Right lobe of liver (tissue), 6 donors: ENCODE results near the gene NMBR. TPM values are rescaled to one million over a fixed set of nuclear protein-coding genes. Genes with fewer than 3 reads are reported as not detected.
"Not testable (repeated sequence)": the region's sequence is repeated elsewhere in the genome, so short reads cannot be mapped to it uniquely, and the experiment has no call there.

Experiments
- ATAC-seq, 4 donors: fragments of 200-7000 bp; cut with Tn5 transposase; one replicate each; pipeline ENCODE4 v1.9.1; 2020; ENCODE audit warnings: mild to moderate bottlenecking in 4 of 4, moderate library complexity in 4 of 4
- DNase-seq, 3 donors: peaks; one replicate each; pipeline ENCODE4 v3.0.0-alpha.2; 2020
- H3K27ac ChIP-seq, 3 donors: fragments of 200-600 bp; one replicate each; pipeline ENCODE4 v1.8.0; 2022
- H3K27me3 ChIP-seq, 2 donors: fragments of 200-600 bp; one replicate each; pipeline ENCODE4 v1.8.0; 2022
- H3K36me3 ChIP-seq, 4 donors: fragments of 200-600 bp; sonication (generic) in 1 of 4; one replicate each; pipeline versions ENCODE4 v1.5.1 to v1.8.0; 2017 to 2022; ENCODE audit warnings: control low read depth in 1 of 4
- H3K4me1 ChIP-seq, 4 donors: fragments of 200-600 bp; sonication (generic) in 1 of 4; one replicate each; pipeline versions ENCODE4 v1.5.1 to v1.8.0; 2017 to 2022; ENCODE audit warnings: control low read depth in 1 of 4
- H3K4me3 ChIP-seq, 3 donors: fragments of 200-600 bp; one replicate each; pipeline ENCODE4 v1.8.0; 2022
- H3K9me3 ChIP-seq, 4 donors: fragments of 200-600 bp; sonication (generic) in 1 of 4; one replicate each; pipeline versions ENCODE4 v1.5.1 to v1.8.0; 2017 to 2022; ENCODE audit warnings: control low read depth in 1 of 4
- POLR2A ChIP-seq: fragments of 450-650 bp; IDR thresholded peaks from one replicate; pipeline ENCODE4 v1.6.1; 2017; ENCODE audit warnings: antibody characterized with exemption, mild to moderate bottlenecking
- WGBS: methylation state at CpG from one replicate; pipeline ENCODE4 v1.1.6; 2018; ENCODE audit warnings: low coverage, low lambda C conversion rate; ENCODE audit not compliant: insufficient coverage; ENCODE audit errors: missing lambda C conversion rate; 5-methylcytosine and 5-hydroxymethylcytosine counted together
- intact Hi-C, 2 donors: fragments of 100-400 bp; cut with DNase I; formaldehyde crosslinking; loops; one replicate each; pipeline versions ENCODE4 v1.11.2 to v1.14.1; 2022
- total RNA-seq, 6 experiments: library from RNA; depleted of rRNA in 2 of 6; stranded (reverse); fragments of >200 nt in 2 of 6; fragmentation: NEBNext Ultra II Directional in 3 of 6; extraction: Animal tissue kit (Norgen Biotek cat#: 25700) in 3 of 6; gene quantifications; one replicate each; pipeline versions ENCODE4 v1.1.0 to v1.2.4, GENCODE V29; 2016 to 2023
- TF ChIP-seq, protein P1 (sequence below), 4 donors: fragments of 200-600 bp in 3 of 4; fragments of 450-650 bp in 1 of 4; IDR thresholded peaks; one replicate each; pipeline versions ENCODE4 v1.5.1 to v1.8.0; 2016 to 2022; ENCODE audit warnings: antibody characterized with exemption in 4 of 4, mild to moderate bottlenecking in 2 of 4
- donor health status: DM: no; HTN: yes; CAD: no.
- donor health status: DM: no; HTN: no; CAD: no.
- donor health status: DM: no; HTN: no; CAD: no.
- donor health status: DM: no; HTN: yes; CAD: no.
- donor health status: DM: no; HTN: yes; CAD: no.

Gene NMBR
- total RNA-seq, 6 experiments from 2014 or later, result not detected

DNA sequence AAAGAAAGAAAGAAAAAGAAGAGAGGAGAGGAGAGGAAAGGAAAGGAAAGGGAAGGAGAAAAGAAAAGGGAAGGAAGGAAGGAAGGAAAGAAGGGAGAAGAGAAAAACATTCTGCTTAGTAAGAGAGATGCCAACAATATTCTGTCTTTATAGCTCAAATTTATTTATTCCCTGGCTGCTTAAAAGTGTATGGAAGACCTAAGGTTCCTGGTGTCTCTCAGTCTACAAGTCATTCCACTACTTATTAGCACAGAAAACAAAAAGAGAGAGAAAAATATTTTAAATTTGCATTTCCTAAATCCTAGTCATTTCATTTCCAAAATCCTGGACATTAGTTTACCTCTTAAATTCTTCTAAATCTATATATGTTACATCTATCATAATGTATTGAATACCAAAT, 67.8 kb downstream of the NMBR start:
- H3K4me1 ChIP-seq, result no peaks in the 10 kb centered on the region
- no peak for TF ChIP-seq POLR2A
- TF ChIP-seq, protein P1, sequence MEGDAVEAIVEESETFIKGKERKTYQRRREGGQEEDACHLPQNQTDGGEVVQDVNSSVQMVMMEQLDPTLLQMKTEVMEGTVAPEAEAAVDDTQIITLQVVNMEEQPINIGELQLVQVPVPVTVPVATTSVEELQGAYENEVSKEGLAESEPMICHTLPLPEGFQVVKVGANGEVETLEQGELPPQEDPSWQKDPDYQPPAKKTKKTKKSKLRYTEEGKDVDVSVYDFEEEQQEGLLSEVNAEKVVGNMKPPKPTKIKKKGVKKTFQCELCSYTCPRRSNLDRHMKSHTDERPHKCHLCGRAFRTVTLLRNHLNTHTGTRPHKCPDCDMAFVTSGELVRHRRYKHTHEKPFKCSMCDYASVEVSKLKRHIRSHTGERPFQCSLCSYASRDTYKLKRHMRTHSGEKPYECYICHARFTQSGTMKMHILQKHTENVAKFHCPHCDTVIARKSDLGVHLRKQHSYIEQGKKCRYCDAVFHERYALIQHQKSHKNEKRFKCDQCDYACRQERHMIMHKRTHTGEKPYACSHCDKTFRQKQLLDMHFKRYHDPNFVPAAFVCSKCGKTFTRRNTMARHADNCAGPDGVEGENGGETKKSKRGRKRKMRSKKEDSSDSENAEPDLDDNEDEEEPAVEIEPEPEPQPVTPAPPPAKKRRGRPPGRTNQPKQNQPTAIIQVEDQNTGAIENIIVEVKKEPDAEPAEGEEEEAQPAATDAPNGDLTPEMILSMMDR (IDR thresholded peaks at IDR 0.05), result no peak
- DNase-seq (no peak), ATAC-seq (no peak)
- H3K9me3 ChIP-seq, result no peaks in the 10 kb centered on the region
- H3K27me3 ChIP-seq, result no peaks in the 10 kb centered on the region
- no peaks in the 10 kb centered on the region for H3K36me3 ChIP-seq
- H3K27ac ChIP-seq, result no peak overlapping the region
- H3K4me3 ChIP-seq, result no peak overlapping the region
- intact Hi-C loops, result no loop called here

DNA sequence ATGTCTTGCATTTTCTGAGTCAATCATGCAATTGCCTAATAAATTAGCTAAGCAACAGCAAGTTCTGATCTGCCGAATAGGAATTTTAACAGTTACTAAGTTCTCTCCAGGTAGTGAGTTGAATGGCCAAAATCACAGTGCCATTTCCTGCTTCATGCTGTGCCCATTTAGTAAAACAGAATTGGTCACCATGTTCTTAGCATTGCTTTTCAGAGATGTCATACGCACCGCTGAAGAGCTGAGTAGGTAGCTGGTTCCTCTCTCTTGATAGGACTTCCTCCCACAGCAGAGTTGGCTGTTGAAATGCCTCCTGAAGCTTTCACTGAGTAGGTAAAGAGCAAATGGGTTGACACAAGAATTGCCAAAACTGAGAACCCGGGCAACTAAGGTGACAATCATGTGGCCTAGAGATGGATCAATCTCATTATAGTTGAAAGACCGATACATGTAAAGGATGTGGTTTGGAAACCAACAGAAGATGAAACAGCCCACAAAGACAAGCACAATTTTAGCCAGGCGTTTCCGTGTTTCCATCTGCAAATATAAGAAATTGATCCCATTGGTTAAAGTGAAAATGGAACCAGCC, 71.3 kb downstream of the NMBR start:
- 66% methylated on average over 7 of the region's 7 CpGs for WGBS
- TF ChIP-seq POLR2A, result no peak
- TF ChIP-seq, protein P1 (IDR thresholded peaks at IDR 0.05), result no peak
- Histone ChIP-seq H3K27me3 (no peaks in the 10 kb centered on the region), H3K27ac (no peak overlapping the region), H3K4me3 (no peak overlapping the region), H3K36me3 (no peaks in the 10 kb centered on the region), H3K4me1 (no peaks in the 10 kb centered on the region), H3K9me3 (no peaks in the 10 kb centered on the region)
- intact Hi-C loops, result no loop called here
- ATAC-seq (no peak), DNase-seq (no peak)

DNA sequence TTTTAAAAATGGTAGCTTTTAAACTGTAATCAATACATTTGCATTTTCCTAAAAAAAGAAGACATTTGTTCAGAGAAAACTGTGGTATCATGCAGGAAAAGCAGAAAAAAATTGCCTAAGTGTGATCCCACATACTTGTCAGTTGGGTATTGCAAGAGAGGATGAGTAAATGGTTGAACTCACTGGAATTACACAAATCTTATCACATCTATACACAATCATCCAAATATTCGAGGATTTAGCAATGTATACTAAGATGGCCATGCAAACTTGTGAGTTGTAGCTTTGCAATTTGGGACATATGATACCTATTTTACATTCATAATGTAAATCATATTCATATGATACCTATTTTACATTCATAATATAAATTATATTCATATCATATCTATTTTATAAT, 72.4 kb downstream of the NMBR start:
- H3K4me1 ChIP-seq, result no peaks in the 10 kb centered on the region
- ATAC-seq (no peak), DNase-seq (no peak)
- H3K27me3 ChIP-seq, result no peaks in the 10 kb centered on the region
- no peaks in the 10 kb centered on the region for H3K9me3 ChIP-seq
- 6% methylated on average over 1 of the region's 1 CpG for WGBS
- H3K27ac ChIP-seq, result no peak overlapping the region
- no peaks in the 10 kb centered on the region for H3K36me3 ChIP-seq
- TF ChIP-seq POLR2A, result no peak
- TF ChIP-seq, protein P1 (IDR thresholded peaks at IDR 0.05), result no peak
- intact Hi-C loops, result no loop called here
- H3K4me3 ChIP-seq, result no peak overlapping the region

DNA sequence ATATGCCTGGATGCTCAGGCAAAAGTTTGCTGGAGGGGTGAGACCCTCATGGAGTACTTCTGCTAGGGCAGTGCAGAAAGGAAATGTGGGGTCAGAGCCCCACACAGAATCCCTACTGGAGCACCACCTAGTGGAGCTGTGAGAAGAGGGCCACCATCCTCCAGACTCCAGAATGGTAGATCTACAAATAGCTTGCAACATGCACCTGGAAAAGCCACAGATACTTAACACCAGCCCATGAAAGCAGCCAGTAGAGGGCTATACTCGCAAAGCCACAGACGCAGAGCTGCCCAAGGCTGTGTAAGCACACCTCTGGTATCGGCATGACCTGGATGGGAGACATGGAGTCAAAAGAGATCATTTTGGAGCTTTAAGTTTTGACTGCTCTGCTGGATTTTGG, 74.9 kb downstream of the NMBR start:
- Histone ChIP-seq H3K4me1 (no peaks in the 10 kb centered on the region), H3K9me3 (no peaks in the 10 kb centered on the region), H3K4me3 (no peak overlapping the region), H3K36me3 (no peaks in the 10 kb centered on the region), H3K27ac (no peak overlapping the region), H3K27me3 (no peaks in the 10 kb centered on the region)
- intact Hi-C loops, result no loop called here
- WGBS, result 40% methylated on average over 1 of the region's 3 CpGs
- TF ChIP-seq, protein P1 (IDR thresholded peaks at IDR 0.05), result no peak
- no peak for TF ChIP-seq POLR2A
- ATAC-seq, result no peak
- no peak for DNase-seq

DNA sequence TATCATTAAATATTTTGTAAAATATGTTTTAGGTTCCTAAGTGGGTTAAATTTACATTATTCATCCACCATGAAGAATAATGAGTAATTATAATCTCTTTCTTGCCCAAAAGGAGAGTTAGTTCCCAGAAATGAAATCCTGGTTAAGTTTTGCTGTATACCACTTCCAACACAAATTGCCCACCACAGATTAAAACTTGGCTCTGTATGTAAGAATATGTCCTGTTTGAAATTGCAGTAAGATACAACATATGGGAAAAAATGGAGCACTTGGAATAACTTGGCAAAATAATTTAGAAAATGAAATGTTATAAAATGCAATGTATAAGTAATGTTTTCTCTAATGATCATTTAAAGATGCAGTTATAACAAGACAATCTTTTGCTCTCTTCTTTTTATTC, 78.5 kb downstream of the NMBR start:
- Histone ChIP-seq H3K27ac (no peak overlapping the region), H3K27me3 (no peaks in the 10 kb centered on the region), H3K9me3 (no peaks in the 10 kb centered on the region), H3K36me3 (no peaks in the 10 kb centered on the region), H3K4me1 (no peaks in the 10 kb centered on the region), H3K4me3 (no peak overlapping the region)
- DNase-seq (no peak), ATAC-seq (no peak)
- intact Hi-C loops, result no loop called here
- TF ChIP-seq, protein P1 (IDR thresholded peaks at IDR 0.05), result no peak
- no peak for TF ChIP-seq POLR2A

DNA sequence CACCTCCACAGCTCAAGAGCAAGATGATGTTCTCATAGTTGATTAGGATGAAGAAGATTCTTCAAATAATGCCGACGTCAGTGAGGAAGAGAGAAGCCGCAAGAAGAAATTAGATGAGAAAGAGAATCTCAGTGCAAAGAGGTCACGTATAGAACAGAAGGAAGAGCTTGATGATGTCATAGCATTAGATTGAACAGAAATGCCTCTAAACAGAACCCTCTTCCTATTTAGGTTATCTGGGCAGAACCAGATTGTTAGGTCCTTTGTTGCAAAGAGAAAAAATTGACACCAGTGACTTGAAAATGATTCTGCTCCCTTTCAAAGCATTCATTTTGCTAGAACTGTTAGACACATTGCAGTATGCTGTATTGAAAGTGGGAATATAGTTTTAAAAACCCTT, 84.1 kb downstream of the NMBR start:
- H3K4me1 ChIP-seq, H3K4me3 ChIP-seq, H3K27ac ChIP-seq, ATAC-seq, H3K9me3 ChIP-seq, H3K27me3 ChIP-seq, intact Hi-C loops, H3K36me3 ChIP-seq, DNase-seq: not testable (repeated sequence)
- 77% methylated on average over 4 of the region's 4 CpGs for WGBS
